SH-SY5Y (cell line): Measurements from ENCODE around the gene RAP1GAP2.

Experiments used
- GATA2 ChIP-seq: IDR thresholded peaks from 2 replicates; pipeline ENCODE4 v1.6.1; 2011; ENCODE audit warnings: mild to moderate bottlenecking, low read depth, low read length
- GATA3 ChIP-seq: IDR thresholded peaks from 2 replicates; pipeline ENCODE4 v1.6.1; 2011; ENCODE audit warnings: low read depth, mild to moderate bottlenecking, low read length, moderate library complexity

- TF ChIP-seq GATA2 (no peak), GATA3 (no peak)
These were observed 179.3 kb downstream of the RAP1GAP2 start for GRCh38 chr17:2975469-2975958.
